T-helper 2 cell treated with Interferon-gamma antibody and Interleukin-4, amounts not matched to agents 100 ng/mL and 5 ng/mL, for 36 hours (primary cell): ENCODE results near the gene ADCY3. TPM values are rescaled to one million over a fixed set of nuclear protein-coding genes. Genes with fewer than 3 reads are reported as not detected.
"Not testable (repeated sequence)": the region's sequence is repeated elsewhere in the genome, so short reads cannot be mapped to it uniquely, and the experiment has no call there.

Experiments used
- intact Hi-C: fragments of 100-400 bp; cut with micrococcal nuclease; formaldehyde crosslinking; loops from one replicate; pipeline ENCODE4 v1.15.1; 2023
- total RNA-seq: library from RNA; stranded (reverse); gene quantifications from 2 replicates; pipeline ENCODE4 v1.2.3, GENCODE V29; 2022

Gene ADCY3
- total RNA-seq, 1 donor from 2014 or later = 73.3 TPM

DNA sequence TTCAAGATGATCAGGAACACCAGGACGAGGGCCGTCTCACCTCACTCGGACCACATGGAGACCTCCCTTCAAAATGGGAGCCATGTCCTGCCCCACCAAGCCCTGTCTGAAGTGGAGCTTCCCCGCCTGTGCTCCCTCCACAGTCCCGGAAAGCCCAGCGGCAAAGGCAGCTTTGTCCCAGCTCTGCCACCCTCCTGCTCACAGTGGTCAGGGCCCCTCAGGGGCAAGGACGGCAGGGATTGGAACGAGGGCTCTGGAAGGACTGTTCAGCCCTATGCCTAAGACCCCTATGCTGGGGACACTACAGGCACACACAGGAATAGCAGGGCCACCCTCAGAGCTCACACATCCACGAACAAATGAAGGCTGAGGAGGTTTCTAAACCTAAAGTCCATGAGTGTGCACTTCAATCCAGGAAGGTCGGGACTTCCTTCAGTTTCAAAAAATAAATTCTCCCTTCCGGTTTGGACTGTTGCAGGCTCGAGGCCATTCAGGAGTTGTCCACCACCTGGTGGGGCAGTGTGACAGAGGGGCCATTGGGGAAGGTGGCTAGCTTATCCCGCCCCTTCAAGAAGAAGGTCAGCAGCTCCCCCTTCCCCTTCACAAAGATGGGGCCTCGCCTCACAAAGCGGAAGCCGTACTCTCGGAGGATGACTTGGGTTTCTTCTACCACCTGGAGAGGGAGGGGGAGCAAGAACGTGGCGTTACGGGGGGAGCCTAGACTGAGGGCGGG lies 100.4 kb downstream of the ADCY3 start:
- intact Hi-C loops = loop anchor here (10.0 kb wide), 1 partner anchor 315 kb away; no protein-coding TSS in a partner anchor

DNA sequence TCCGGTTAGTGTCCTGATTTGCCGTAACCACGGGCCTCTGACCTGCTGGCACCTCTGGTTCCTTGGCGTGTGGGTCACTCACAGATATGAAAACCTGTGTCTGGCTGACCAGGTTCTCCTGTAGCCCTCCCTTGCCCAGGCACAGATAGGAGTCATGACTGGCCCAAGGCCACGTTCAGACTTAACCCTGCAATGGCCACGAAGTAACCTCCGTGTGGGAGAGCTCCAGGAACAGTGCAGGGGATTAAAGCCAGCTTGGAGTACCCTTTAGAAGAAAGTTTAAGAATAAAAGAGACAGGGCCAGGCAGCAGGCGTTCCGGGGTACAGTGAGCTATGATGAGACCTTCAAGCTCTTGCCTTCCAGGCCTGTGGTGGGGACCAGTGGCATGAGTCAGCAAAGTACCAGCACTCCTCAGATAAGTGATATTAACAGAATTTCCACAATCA lies 101.3 kb downstream of the ADCY3 start:
- intact Hi-C loops = no loop called here

DNA sequence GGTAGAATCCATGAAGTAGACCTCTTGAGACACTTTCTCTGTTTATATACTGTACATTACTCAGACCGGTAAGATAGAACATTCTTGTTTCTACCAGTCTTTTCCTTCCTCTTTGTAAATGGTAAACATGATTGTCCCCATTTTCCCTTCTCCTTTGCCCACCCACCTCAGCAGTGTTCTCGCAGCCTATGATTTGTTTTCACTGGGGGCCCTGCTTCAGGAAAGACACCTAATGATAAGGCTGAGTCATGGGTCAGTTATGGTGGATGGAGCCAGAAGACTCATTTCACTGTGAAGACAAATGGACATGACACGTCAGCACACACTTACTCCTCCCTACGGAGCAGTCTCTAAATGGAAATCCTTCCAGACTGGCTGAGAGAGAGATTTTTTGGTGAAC lies 103.2 kb downstream of the ADCY3 start:
- intact Hi-C loops = no loop called here

DNA sequence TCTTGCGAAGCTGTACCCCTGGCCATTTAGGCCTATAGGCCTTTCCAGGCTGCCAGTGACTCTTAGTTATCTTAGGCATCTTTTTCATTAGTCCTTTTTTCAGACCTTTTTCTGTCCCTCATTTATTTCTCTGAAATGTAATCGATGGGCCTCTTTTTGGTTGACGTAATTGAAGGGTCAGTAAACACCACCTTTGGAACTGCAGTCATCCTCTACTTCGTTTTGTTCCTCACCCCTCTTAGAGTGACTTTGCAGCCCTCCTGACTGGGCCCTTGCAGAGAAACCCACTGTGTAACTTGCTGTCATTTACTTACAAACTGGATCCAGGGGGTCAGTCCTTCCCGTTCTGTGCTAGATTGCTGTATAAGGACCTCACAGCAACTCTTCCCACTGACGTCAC lies 103.6 kb downstream of the ADCY3 start:
- intact Hi-C loops = no loop called here

DNA sequence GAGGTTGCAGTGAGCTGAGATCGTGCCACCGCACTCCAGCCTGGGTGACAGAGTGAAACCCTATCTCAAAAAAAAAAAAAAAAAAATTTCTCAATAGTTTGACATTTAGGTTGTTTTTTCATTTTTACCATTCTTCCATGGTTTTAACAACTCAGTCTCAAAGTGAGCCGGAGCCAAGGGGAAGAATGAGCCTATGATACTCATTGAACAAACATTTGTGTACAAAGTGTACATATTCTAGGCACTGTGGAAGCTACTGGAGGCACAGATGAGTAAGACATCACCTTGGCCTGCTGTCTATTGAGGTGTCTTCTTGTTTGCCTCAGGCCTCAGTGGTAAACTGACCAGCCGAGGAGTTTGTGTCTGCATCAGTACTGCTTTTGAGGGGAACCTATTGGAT lies 104.9 kb downstream of the ADCY3 start:
- intact Hi-C loops = no loop called here

DNA sequence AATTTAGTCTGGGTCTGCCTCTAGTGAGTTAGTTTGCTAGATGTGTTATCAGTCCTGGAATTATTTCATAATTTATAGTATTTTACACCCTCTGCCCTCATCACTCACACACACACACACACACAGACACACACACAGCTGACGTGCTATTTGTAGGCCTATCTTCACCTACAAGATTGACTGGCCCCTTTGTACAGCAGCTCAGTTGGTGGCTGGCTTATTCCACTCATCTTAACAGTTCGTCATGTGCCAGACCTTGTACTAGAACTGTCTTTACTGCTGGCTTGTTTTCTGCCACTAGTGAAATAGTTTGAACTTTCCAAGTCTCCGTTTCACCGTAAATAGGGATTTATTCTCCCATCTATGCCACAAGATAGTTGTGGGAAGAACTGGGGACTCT lies 105.5 kb downstream of the ADCY3 start:
- intact Hi-C loops = no loop called here

DNA sequence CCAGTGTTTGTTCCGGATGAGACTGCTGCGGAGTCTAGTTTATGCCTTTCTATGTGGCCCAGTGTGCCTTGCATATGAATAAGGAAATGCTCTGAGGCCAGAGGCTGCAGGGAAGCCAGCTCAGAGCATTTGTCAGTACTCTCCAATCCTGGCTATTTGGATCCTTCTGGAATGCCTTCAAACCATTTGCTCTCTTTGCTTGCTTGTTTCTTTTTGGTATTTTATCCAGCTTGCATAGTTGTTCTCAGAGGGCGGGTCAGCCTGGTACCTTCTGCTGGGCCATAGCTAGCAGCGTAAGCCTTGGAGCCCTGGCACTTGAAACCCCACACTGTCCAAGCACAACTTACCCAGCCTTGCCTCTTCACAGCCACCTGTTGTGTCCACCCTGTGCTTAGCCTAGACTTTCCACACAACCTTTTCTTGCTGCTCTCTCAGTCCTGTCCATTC lies 106.3 kb downstream of the ADCY3 start:
- intact Hi-C loops = no loop called here

DNA sequence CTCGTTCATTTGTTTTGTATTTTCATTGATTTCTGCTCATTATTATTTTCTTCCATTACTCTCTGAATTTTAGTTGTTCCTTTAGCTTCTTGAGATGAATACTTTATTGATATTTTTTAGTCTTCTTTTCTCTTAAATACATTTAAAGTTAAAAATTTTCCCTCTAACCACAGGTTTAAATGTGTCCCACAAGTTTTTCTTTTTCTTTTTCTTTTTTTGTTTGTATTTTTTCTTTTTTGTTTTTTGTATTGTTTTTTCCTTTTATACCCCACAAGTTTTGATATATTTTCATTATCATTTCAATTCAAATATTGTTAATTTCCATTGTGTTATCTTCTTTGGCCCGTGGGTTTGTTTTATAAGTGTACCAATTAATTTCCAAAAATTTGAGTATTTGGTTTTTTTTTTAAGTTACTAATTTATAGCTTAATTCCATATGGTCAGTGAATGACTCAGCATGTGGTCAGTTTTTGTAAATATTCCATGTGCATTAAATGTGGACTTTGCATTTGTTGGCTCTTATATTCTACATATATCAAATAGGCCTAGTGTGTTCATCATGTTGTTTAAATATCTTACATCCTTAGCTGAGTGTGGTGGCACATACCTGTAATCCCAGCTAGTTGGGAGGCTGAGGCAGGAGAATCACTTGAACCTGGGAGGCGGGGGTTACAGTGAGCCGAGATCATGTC lies 110.6 kb downstream of the ADCY3 start:
- intact Hi-C loops = no loop called here

DNA sequence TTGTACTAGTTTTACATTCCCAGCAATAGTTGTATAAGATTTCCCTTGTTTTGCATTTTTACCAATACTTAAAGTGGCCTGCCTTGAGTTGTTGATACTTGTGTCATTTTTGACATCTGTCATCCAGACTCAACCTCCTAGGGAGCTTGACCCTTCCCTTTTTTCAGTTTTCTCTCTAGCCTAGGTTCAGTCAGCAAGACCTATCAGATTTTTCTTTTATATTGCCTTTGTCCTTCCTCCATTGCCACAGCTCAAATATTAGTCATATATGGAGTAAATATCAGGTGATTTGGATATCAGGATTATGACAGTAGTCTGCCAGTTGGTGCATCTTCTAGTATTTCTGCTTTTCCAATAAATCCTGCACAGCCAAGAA lies 113.4 kb downstream of the ADCY3 start:
- intact Hi-C loops = no loop called here

DNA sequence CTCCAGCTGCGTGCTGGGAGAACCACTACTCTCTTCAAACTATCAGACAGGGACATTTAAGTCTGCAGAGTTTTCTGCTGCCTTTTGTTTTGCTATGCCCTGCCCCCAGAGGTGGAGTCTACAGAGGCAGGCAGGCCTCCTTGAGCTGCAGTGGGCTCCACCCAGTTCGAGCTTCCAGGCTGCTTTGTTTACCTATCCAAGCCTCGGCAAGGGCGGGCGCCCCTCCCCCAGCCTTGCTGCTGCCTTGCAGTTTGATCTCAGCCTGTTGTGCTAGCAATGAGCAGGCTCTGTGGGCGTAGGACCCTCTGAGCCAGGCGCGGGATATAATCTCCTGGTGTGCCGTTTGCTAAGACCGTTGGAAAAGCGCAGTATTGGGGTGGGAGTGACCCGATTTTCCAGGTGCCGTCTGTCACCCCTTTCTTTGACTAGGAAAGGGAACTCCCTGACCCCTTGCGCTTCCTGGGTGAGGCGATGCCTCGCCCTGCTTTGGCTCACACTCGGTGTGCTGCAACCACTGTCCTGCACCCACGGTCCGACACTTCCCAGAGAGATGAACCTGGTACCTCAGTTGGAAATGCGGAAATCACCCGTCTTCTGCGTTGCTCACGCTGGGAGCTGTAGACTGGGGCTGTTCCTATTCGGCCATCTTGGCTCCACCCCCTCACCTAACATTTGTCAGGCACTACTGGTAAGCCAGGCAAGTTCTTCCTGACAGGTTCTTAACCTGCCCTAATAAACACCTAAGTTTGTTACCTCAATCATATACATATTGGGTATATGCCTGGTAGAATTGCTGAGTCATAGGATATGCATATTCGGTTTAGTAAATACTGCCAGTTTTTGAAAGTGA lies 114.0 kb downstream of the ADCY3 start:
- intact Hi-C loops = not testable (repeated sequence)

DNA sequence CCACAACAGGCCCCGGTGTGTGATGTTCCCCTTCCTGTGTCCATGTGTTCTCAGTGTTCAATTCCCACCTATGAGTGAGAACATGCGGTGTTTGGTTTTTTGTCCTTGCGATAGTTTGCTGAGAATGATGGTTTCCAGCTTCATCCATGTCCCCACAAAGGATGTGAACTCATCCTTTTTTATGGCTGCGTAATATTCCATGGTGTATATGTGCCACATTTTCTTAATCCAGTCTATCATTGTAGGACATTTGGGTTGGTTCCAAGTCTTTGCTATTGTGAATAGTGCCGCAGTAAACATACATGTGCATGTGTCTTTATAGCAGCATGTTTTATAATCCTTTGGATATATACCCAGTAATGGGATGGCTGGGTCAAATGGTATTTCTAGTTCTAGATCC lies 119.5 kb downstream of the ADCY3 start:
- intact Hi-C loops = not testable (repeated sequence)

DNA sequence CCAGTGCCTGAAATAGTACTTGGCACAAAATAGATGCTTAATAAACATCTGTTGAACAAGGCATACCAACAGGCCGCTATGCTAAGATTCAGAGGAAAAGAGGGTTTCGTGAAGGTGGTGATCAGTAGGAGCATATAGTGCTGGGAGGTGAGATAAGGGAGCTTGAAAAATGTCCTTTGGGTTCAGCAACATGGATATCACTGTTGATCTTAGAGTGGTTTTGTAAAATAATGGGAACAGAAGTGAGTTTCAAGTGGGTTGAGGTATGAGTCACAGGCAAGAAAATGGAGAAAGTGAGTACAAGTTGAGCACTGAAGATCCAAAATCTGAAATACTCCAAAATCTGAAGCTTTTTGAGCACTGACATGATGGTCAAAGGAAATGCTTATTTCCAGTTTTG lies 122.4 kb downstream of the ADCY3 start:
- intact Hi-C loops = loop anchor here (10.0 kb wide), 3 partner anchors 723 to 1967 kb away; partner anchors contain the start of genes FKBP1B, SF3B6, SLC35F6 and WDCP

DNA sequence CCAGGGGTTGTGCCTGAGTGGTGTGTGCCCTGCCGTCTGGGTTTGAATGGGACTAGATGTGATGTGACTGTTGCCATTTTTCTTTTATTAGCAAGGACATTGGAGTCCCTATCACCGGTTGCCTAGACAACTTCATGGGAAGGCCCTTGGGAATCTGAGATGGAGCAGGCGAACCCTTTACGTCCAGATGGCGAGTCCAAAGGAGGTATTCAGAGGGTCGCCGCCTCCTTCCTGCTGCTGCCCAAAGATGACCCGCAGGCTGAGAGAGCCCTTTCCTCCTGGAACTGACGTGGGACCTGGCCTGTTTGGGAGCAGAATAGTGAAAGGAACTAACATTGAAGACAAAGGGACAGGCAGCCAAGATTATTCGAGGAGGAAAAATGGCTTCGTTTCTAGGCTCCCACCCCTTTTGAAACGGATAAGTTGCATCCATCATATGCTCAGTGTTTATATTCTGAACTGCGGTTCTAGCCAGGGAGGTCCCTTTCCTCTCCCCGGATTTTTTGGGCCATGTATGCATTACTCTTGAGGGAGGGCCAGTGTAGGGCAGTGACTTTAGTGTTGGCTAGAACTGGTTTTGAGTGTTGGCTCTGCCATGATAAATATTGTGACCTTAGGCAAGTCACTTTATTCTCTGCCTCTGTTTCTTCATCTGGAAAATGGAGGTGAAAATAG lies 126.1 kb downstream of the ADCY3 start:
- intact Hi-C loops = loop anchor here (1.0 to 10.0 kb wide), 9 partner anchors 33 to 1971 kb away; partner anchors contain the start of genes ADCY3, DNAJC27, EFR3B and FKBP1B

DNA sequence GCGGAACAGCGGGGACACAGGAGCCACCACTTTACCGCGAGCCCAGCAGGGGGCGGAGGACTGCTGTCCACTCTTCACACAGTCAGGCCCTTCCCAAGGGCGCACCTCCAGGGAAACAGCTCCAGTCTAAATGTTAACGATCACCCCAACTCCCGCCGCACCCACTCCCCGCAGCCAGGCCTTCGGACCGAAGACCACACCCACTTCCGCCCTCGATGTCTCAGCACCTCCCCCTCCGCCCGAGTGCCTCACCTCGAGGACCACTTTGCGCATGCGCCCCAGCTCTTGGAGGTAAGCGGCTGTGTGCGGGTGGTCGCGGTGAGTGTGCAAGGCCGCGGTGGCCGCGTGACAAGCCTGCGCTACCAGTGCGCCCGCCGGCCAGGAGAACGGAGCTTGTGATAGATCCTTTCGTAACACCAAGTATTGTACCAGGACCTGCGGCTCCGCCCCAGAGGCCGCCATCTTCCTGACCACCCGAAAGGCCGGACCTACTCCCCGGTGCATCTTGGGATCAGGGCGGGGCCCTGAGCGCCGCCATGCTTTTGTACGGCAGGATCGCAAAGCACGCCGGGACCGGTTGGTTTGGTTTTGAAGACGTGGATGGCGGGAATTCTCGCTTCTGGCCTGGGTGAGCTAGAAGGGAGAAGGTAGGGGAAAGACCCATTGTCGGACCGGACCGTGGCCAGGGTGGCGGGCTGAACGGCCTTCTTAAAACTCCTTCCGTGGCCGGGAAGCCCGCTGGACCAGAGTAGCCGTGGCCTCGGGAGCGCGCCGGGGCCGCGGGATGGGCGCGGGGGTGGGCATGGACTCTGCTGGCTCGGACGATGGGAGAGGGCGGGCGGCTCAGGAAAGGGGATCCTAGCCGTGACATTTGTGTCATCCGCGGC lies 126.9 kb downstream of the ADCY3 start, which contains the start of the genes CENPO and PTRHD1:
Gene CENPO, plus strand, starts transcription at position 552 of the 887 bp plus-strand sequence. CDS start 495 bp downstream, outside the sequence.
Gene PTRHD1, minus strand, starts transcription at position 518 of the 887 bp plus-strand sequence. Its CDS starts 14 bp downstream, at position 504.
- intact Hi-C loops = loop anchor here (1.0 to 10.0 kb wide), 9 partner anchors 34 to 1972 kb away; partner anchors contain the start of genes ADCY3, DNAJC27, EFR3B and FKBP1B

DNA sequence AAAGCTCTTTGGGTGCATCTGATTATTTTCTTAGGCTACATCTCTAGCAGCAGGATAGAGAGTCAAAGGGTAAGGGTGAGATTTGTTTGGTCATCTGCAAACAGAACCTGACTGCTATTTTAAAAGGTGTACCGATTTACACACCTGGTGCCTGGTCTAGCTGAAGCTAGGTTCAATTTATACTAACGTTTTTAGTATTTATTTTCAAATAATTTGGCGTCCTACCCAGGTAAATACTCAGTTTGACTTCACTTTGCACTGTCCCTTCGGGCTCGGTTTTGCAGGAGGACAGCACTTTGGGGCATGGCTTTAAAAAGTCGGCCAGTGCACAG lies 127.5 kb downstream of the ADCY3 start:
- intact Hi-C loops = loop anchor here (2.0 to 10.0 kb wide), 5 partner anchors 34 to 1972 kb away; partner anchors contain the start of genes FKBP1B, NCOA1, SF3B6 and SLC35F6

DNA sequence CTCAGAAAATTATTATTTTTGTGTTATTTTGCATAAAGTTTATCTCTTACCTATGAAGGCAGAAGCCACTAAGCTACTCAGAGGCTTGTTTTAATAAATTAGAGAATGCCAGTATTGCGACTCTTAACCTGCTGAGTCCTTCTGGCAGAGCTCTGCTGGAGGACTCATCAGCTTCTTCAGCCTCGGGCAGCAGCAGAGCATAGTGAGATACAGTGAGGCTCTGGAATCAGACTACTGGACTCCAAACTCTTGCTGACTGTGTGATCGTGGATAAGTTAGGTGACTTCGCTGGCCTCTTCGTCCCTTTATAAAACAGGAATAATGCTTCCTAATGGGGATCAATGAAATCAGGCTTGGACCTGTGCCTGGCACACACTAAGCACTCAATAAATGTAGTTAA lies 128.6 kb downstream of the ADCY3 start:
- intact Hi-C loops = loop anchor here (10.0 kb wide), 3 partner anchors 717 to 1973 kb away; partner anchors contain the start of genes FKBP1B, SF3B6, SLC35F6 and WDCP

DNA sequence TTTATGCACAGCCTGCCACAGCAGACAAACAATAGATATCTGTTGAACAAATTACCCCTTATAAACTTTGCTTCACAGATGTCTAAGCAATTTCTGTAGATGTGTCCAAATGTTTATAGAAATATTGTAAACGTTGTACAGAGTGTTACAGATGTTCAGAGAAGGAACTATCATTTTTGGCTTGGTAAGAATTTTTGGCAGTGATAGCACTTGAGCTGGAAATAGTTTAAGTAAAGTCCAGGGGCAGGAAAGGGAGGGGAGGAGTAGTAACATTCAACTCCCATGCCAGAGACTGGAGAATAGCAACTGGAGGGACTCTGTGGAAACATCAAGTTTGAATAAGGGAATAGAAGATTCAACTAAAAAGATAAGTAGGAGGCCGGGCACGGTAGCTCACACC lies 131.2 kb downstream of the ADCY3 start:
- intact Hi-C loops = no loop called here

DNA sequence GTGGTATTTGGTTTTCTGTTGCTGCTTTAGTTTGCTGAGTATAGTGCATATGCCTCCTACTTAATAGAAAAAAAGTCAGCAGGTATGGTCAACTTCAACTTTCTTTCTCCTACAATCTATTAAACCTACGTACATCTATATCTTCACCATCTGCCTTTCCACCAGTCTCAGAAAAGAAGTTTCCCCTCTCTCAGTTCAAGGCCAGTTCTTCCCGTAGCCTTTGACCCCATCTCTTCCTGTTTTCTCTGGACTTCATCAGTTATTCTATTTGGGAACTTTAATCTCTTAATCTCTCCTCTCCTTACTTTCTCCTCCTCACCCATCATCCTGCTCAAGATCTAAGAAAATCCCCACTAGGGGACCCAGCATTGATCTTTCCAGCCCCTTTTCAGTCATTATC lies 132.5 kb downstream of the ADCY3 start:
- intact Hi-C loops = no loop called here

DNA sequence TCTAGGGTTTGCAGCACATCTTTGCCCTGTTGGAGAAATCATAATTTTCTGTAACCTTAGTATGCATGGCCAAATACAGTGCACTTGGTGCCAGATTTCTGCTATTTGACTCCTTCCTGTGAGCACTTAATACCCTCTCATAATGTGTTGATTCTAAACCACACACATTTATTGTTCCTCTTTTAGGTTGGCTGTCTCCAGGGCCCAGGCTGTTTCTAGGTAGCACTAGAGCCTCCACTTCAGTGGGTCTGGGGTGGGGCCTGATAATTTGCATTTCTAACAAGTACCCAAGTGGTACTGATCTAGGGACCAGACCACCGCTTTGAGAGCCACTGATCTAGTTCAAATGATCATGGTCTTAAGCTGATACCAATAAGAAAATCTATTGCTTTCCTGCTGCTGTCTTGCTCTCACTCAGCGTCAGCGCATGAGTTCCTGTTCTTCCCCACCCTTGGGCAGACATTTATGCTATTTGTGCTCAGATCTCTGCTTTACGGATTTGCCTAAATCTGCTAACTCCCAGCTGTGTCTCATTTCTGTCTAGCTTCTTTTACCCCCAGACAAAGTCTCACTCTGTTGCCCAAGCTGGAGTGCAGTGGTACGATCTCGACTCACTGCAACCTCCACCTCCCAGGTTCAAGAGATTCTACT lies 134.2 kb downstream of the ADCY3 start:
- intact Hi-C loops = no loop called here
